ENCODE measurements around the gene OR2M7. TPM values are rescaled to one million over a fixed set of nuclear protein-coding genes. Genes with fewer than 3 reads are reported as not detected.

Gene OR2M7
- total RNA-seq, 4 donors from 2014 or later, result not detected

DNA sequence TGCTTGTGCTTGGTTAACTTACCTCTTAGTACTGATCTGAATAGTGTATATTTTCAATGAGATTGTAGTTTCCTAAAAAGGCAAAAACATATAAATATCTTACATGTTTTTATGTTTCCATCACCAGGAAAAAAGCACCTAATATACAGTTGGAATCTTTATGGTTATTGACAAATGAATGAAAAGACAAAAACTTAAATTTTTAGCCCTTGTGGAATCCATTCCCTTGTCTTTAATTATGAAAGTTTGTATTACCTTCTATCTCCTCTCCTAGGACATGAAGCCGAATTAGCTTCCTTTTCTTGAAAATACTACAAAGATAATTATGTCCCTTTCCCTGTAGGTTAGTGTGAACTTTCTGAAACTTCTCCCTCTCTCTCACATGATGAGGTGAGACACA, 21.0 kb downstream of the OR2M7 start, which contains the start of gene OR2T12:
TSS of gene OR2T12 (minus strand) at position 101 of the 400 bp plus-strand sequence. CDS start 7,846 bp downstream, outside the sequence.
- TF ChIP-seq EP300 (IDR thresholded peaks at IDR 0.05) (no peak), CTCF (IDR thresholded peaks at IDR 0.05) (no peak), POLR2A (IDR thresholded peaks at IDR 0.05) (no peak)
- 92 to 93% methylated on average over 1 of the region's 1 CpG for WGBS, 2 donors
- H3K9me3 ChIP-seq, result no peaks in the 10 kb centered on the region
- DNase-seq (ENCODE audit: low spot score in 2 of 2), result no peak
- H3K27ac ChIP-seq, result no peak within 1 kb of the TSS
- no peaks in the 10 kb centered on the region for H3K36me3 ChIP-seq
- H3K27me3 ChIP-seq, result no peaks in the 10 kb centered on the region
- no peak within 1 kb of the TSS for H3K4me3 ChIP-seq
- H3K4me1 ChIP-seq, result no peaks in the 10 kb centered on the region

DNA sequence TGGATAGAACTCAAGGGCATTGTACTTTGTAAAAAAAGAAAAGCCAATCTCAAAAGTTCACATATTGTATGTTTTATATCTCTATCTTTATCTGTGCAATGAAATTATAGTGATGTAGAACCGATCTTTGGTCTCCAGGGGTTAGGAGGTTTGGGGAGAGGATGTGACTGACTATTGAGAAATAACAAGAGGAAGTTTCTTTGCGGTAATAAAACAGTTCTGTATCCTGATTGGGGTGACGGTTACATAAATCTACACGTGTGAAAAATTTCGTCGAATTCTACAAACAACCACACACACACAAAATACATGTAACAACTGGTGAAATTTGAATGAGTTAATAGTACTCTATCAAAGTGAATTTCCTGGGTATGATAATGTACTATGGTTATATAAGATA, 36.0 kb downstream of the OR2M7 start:
- H3K4me1 ChIP-seq, result no peaks in the 10 kb centered on the region

GRCh38 chr1:248277876-248278275, 46.5 kb downstream of the OR2M7 start, which contains the start of gene OR2T33:
OR2T33 (minus strand) TSS chr1:248277976; CDS start chr1:248273814, 4,162 bp downstream.
- no peaks in the 10 kb centered on the region for H3K4me1 ChIP-seq
- no peak within 1 kb of the TSS for H3K4me3 ChIP-seq
- no peaks in the 10 kb centered on the region for H3K36me3 ChIP-seq
- no peak within 1 kb of the TSS for H3K27ac ChIP-seq
- 44 to 51% methylated on average over 1 of the region's 1 CpG for WGBS, 2 donors
- no peaks in the 10 kb centered on the region for H3K27me3 ChIP-seq
- DNase-seq (ENCODE audit: low spot score in 2 of 2), result no peak
- TF ChIP-seq EP300 (IDR thresholded peaks at IDR 0.05) (no peak), CTCF (IDR thresholded peaks at IDR 0.05) (no peak), POLR2A (IDR thresholded peaks at IDR 0.05) (no peak)
- peaks cover 0 to 6% (median 0%) of the 10 kb centered on the region in 4 donors for H3K9me3 ChIP-seq

More for the DNA sequence above, 36.0 kb downstream of the OR2M7 start:
- 55% methylated on average over 6 of the region's 6 CpGs for WGBS, 2 donors
- no peaks in the 10 kb centered on the region for H3K27me3 ChIP-seq
- H3K36me3 ChIP-seq, result no peaks in the 10 kb centered on the region
- H3K27ac ChIP-seq, result no peak overlapping the region
- no peak for DNase-seq (ENCODE audit: low spot score in 2 of 2)
- no peak for TF ChIP-seq EP300 (IDR thresholded peaks at IDR 0.05)
- TF ChIP-seq POLR2A (IDR thresholded peaks at IDR 0.05), result no peak
- no peak for TF ChIP-seq CTCF (IDR thresholded peaks at IDR 0.05)
- no peaks in the 10 kb centered on the region for H3K9me3 ChIP-seq
- H3K4me3 ChIP-seq, result no peak overlapping the region

Other genes starting within 250 kb of the OR2M7 start
- gene OR2L13, start 229.4 kb downstream of the OR2M7 start, total RNA-seq, result under 1 TPM in 1 of 4 donors, not detected in 3; 0.87 TPM
- gene OR2M5, start 179.4 kb downstream of the OR2M7 start, total RNA-seq, result not detected
- gene OR2M2, start 149.7 kb downstream of the OR2M7 start, total RNA-seq, result not detected
- not detected for gene OR2M3, start 127.3 kb downstream of the OR2M7 start, total RNA-seq
- 1 to 10 TPM in 1 of 4 donors, under 1 TPM in 1, not detected in 2; under 0.01 to 2.6 TPM for gene OR2M4, start 93.2 kb downstream of the OR2M7 start, total RNA-seq
- gene OR2T33, start 46.6 kb downstream of the OR2M7 start, total RNA-seq, result 1 to 10 TPM in 2 of 4 donors, not detected in 2; 1.0 to 1.6 TPM
- not detected for gene OR2T12, start 21.1 kb downstream of the OR2M7 start, total RNA-seq
- gene OR14C36, start 24.2 kb upstream of the OR2M7 start, total RNA-seq, result not detected
- not detected for gene OR2T4, start 37.1 kb upstream of the OR2M7 start, total RNA-seq
- not detected for gene OR2T6, start 51.2 kb upstream of the OR2M7 start, total RNA-seq
- not detected for gene OR2T1, start 78.5 kb upstream of the OR2M7 start, total RNA-seq
- gene OR2T2, start 121.1 kb upstream of the OR2M7 start, total RNA-seq, result not detected
- not detected for gene OR2T3, start 148.8 kb upstream of the OR2M7 start, total RNA-seq
- not detected for gene OR2T5, start 164.0 kb upstream of the OR2M7 start, total RNA-seq
- not detected for gene OR2G6, start 183.5 kb upstream of the OR2M7 start, total RNA-seq
- gene OR2T29, start 238.2 kb upstream of the OR2M7 start, total RNA-seq, result not detected